LNCaP clone FGC (cell line): Measurements from ENCODE around the gene ZNF433.

Experiments
- DNase-seq: peaks from one replicate; pipeline ENCODE4 v3.0.0-alpha.2; 2011; ENCODE audit warnings: low read depth
- H3K4me3 ChIP-seq: 2 replicates; pipeline ENCODE4 v1.5.1; 2011; ENCODE audit warnings: mild to moderate bottlenecking, low read depth, low read length, control low read depth
- TF ChIP-seq, protein P1 (sequence below): IDR thresholded peaks from 2 replicates; pipeline ENCODE4 v1.5.1; 2012; ENCODE audit warnings: mild to moderate bottlenecking; ENCODE audit not compliant: control insufficient read depth, insufficient read depth; ENCODE audit errors: extremely low read depth

ZNF433 gene

GRCh38 chr19:12052497-12053169, 17.2 kb upstream of the ZNF433 start, which contains the start of gene ZNF878:
ZNF878 (minus strand) TSS chr19:12052961; CDS start chr19:12052801, 160 bp downstream.
- TF ChIP-seq, protein P1, sequence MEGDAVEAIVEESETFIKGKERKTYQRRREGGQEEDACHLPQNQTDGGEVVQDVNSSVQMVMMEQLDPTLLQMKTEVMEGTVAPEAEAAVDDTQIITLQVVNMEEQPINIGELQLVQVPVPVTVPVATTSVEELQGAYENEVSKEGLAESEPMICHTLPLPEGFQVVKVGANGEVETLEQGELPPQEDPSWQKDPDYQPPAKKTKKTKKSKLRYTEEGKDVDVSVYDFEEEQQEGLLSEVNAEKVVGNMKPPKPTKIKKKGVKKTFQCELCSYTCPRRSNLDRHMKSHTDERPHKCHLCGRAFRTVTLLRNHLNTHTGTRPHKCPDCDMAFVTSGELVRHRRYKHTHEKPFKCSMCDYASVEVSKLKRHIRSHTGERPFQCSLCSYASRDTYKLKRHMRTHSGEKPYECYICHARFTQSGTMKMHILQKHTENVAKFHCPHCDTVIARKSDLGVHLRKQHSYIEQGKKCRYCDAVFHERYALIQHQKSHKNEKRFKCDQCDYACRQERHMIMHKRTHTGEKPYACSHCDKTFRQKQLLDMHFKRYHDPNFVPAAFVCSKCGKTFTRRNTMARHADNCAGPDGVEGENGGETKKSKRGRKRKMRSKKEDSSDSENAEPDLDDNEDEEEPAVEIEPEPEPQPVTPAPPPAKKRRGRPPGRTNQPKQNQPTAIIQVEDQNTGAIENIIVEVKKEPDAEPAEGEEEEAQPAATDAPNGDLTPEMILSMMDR, result 0 out of 2 replicates have a peak, but pooled peaks have one; percentile 21
- peak; percentile 82 for DNase-seq
- peak within 1 kb of the TSS; percentile 62 for H3K4me3 ChIP-seq

GRCh38 chr19:12052091-12052496, 16.6 kb upstream of the ZNF433 start:
- peak overlapping the region; percentile 62 for H3K4me3 ChIP-seq
- DNase-seq, result no peak
- TF ChIP-seq, protein P1, result no peak

GRCh38 chr19:12047868-12048267, 12.4 kb upstream of the ZNF433 start:
- no peak overlapping the region for H3K4me3 ChIP-seq
- no peak for DNase-seq
- TF ChIP-seq, protein P1, result no peak

GRCh38 chr19:12043752-12044422, 8.4 kb upstream of the ZNF433 start:
- no peak overlapping the region for H3K4me3 ChIP-seq
- TF ChIP-seq, protein P1, result no peak
- DNase-seq, result no peak

DNA sequence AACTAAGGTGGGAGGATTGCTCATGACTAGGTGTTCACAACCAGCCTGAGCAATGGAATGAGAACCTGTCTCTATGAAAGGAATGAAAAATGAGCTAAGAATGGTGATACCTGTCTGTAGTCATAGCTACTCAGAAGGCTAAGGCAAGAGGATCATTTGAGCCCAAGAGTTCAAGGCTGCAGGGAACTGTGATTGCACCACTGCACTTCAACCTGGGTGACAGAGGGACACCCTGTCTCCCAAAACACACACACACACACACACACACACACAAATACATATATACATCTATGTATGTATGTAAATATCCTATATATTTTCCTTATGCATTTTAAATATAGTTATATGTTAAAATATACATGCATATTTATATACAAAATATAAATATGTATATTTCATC, 7.4 kb upstream of the ZNF433 start:
- no peak overlapping the region for H3K4me3 ChIP-seq
- TF ChIP-seq, protein P1, result no peak
- DNase-seq, result no peak

DNA sequence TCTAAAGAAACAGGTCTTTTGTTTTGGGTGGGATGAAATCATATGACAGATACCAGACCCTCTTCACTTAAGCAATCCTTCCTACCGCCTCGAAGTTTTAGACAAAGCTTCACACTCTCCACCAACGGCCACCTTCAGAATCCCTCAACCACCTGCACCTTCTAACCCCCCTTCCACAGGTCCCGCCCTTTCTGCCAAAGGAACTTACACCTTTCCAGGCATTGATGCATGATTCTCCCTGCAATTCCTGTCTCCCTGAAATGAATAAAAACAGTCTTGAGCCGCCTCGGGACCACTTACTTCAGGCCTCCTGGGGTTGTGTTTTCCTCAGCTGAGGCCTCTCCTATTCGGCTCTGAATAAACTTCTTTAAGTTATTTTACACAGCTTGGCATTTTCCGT, 859 bp downstream of the ZNF433 start:
- DNase-seq, result no peak
- H3K4me3 ChIP-seq, result peak overlapping the region; percentile 90
- TF ChIP-seq, protein P1, result no peak
